ENCODE measurements around the gene EDNRB. TPM values are rescaled to one million over a fixed set of nuclear protein-coding genes. Genes with fewer than 3 reads are reported as not detected.

EDNRB gene
- total and polyA plus RNA-seq, 5 experiments from 2014 or later, result not detected

GRCh38 chr13:77892491-77892890 is 26.1 kb downstream of the EDNRB start:
- no peaks in the 10 kb centered on the region for H3K36me3 Mint-ChIP-seq
- DNase-seq, result no peak
- no peaks in the 10 kb centered on the region for H3K4me1 Mint-ChIP-seq
- peaks cover 0 to 3% (median 0%) of the 10 kb centered on the region in 9 donors for H3K9me3 Mint-ChIP-seq
- ATAC-seq, result no peak
- peak overlapping the region in 1 of 10 donors; percentile 60 for H3K27ac Mint-ChIP-seq
- POLR2A ChIA-PET, result no interaction called here
- peaks cover 0 to 13% (median 10%) of the 10 kb centered on the region in 5 donors for H3K27me3 Mint-ChIP-seq
- no peak overlapping the region for H3K4me3 Mint-ChIP-seq

GRCh38 chr13:77891486-77891885 is 27.1 kb downstream of the EDNRB start:
- Mint-ChIP-seq H3K9me3 (peaks cover 0 to 3% (median 0%) of the 10 kb centered on the region in 9 donors), H3K36me3 (no peaks in the 10 kb centered on the region), H3K27me3 (peaks cover 0 to 15% (median 13%) of the 10 kb centered on the region in 5 donors), H3K27ac (no peak overlapping the region), H3K4me3 (no peak overlapping the region), H3K4me1 (no peaks in the 10 kb centered on the region)
- no peak for ATAC-seq
- POLR2A ChIA-PET, result no interaction called here
- no peak for DNase-seq

- H3K9me3 Mint-ChIP-seq, result peaks cover 0 to 3% (median 0%) of the 10 kb centered on the region in 9 donors
- DNase-seq (no peak), ATAC-seq (no peak)
- no peak overlapping the region for H3K27ac Mint-ChIP-seq
- POLR2A ChIA-PET, result no interaction called here
- no peak overlapping the region for H3K4me3 Mint-ChIP-seq
- H3K36me3 Mint-ChIP-seq, result no peaks in the 10 kb centered on the region
- no peaks in the 10 kb centered on the region for H3K4me1 Mint-ChIP-seq
- peaks cover 2 to 18% (median 15%) of the 10 kb centered on the region in 5 donors for H3K27me3 Mint-ChIP-seq
Measured at GRCh38 chr13:77891041-77891440, 27.6 kb downstream of the EDNRB start.

- POLR2A ChIA-PET, result no interaction called here
- H3K27me3 Mint-ChIP-seq, result peaks cover 0 to 15% (median 6%) of the 10 kb centered on the region in 5 donors
Measured at GRCh38 chr13:77883328-77883727, 35.3 kb downstream of the EDNRB start.

GRCh38 chr13:77878190-77878589 is 40.4 kb downstream of the EDNRB start:
- ATAC-seq, result no peak
- H3K4me3 Mint-ChIP-seq, result no peak overlapping the region
- H3K27ac Mint-ChIP-seq, result no peak overlapping the region
- no peaks in the 10 kb centered on the region for H3K4me1 Mint-ChIP-seq
- H3K27me3 Mint-ChIP-seq, result peaks cover 0 to 14% (median 3%) of the 10 kb centered on the region in 5 donors
- DNase-seq, result no peak
- no peaks in the 10 kb centered on the region for H3K9me3 Mint-ChIP-seq
- POLR2A ChIA-PET, result no interaction called here
- H3K36me3 Mint-ChIP-seq, result no peaks in the 10 kb centered on the region

More at GRCh38 chr13:77883328-77883727, 35.3 kb downstream of the EDNRB start:
- Mint-ChIP-seq H3K4me3 (no peak overlapping the region), H3K9me3 (no peaks in the 10 kb centered on the region), H3K27ac (no peak overlapping the region), H3K4me1 (no peaks in the 10 kb centered on the region), H3K36me3 (no peaks in the 10 kb centered on the region)
- ATAC-seq (no peak), DNase-seq (no peak)

GRCh38 chr13:77876176-77876575 is 42.5 kb downstream of the EDNRB start:
- ATAC-seq, result no peak
- H3K36me3 Mint-ChIP-seq, result no peaks in the 10 kb centered on the region
- H3K4me3 Mint-ChIP-seq, result no peak overlapping the region
- no peak overlapping the region for H3K27ac Mint-ChIP-seq
- peaks cover 0 to 15% (median 5%) of the 10 kb centered on the region in 5 donors for H3K27me3 Mint-ChIP-seq
- H3K4me1 Mint-ChIP-seq, result no peaks in the 10 kb centered on the region
- H3K9me3 Mint-ChIP-seq, result no peaks in the 10 kb centered on the region
- DNase-seq, result no peak
- POLR2A ChIA-PET, result no interaction called here

- Mint-ChIP-seq H3K36me3 (no peaks in the 10 kb centered on the region), H3K4me1 (no peaks in the 10 kb centered on the region), H3K4me3 (no peak overlapping the region)
Measured at GRCh38 chr13:77874406-77874805, 44.2 kb downstream of the EDNRB start.

GRCh38 chr13:77872995-77873394 is 45.6 kb downstream of the EDNRB start:
- Mint-ChIP-seq H3K27me3 (peaks cover 0 to 17% (median 6%) of the 10 kb centered on the region in 5 donors), H3K9me3 (peaks cover 0 to 13% (median 8%) of the 10 kb centered on the region in 9 donors), H3K27ac (no peak overlapping the region), H3K4me1 (no peaks in the 10 kb centered on the region), H3K4me3 (no peak overlapping the region), H3K36me3 (peaks cover 0 to 3% (median 0%) of the 10 kb centered on the region in 3 donors)
- DNase-seq, result no peak
- ATAC-seq, result no peak
- POLR2A ChIA-PET, result no interaction called here

More at GRCh38 chr13:77874406-77874805, 44.2 kb downstream of the EDNRB start:
- POLR2A ChIA-PET, result no interaction called here
- H3K27me3 Mint-ChIP-seq, result peaks cover 0 to 15% (median 5%) of the 10 kb centered on the region in 5 donors
- H3K27ac Mint-ChIP-seq, result no peak overlapping the region
- H3K9me3 Mint-ChIP-seq, result peaks cover 0 to 4% (median 0%) of the 10 kb centered on the region in 9 donors
- no peak for DNase-seq
- no peak for ATAC-seq

GRCh38 chr13:77871596-77871995 is 47.0 kb downstream of the EDNRB start:
- no peak for ATAC-seq
- POLR2A ChIA-PET, result no interaction called here
- H3K27me3 Mint-ChIP-seq, result peaks cover 0 to 14% (median 6%) of the 10 kb centered on the region in 5 donors
- peaks cover 0 to 24% (median 14%) of the 10 kb centered on the region in 9 donors for H3K9me3 Mint-ChIP-seq
- H3K27ac Mint-ChIP-seq, result no peak overlapping the region
- no peak overlapping the region for H3K4me3 Mint-ChIP-seq
- H3K4me1 Mint-ChIP-seq, result no peaks in the 10 kb centered on the region
- H3K36me3 Mint-ChIP-seq, result peaks cover 0 to 13% (median 0%) of the 10 kb centered on the region in 3 donors
- DNase-seq, result no peak

GRCh38 chr13:77868717-77869116 is 49.9 kb downstream of the EDNRB start:
- H3K36me3 Mint-ChIP-seq, result peaks cover 0 to 13% (median 0%) of the 10 kb centered on the region in 3 donors
- H3K27ac Mint-ChIP-seq, result no peak overlapping the region
- no peaks in the 10 kb centered on the region for H3K4me1 Mint-ChIP-seq
- no peak for DNase-seq
- H3K27me3 Mint-ChIP-seq, result peaks cover 0 to 16% (median 6%) of the 10 kb centered on the region in 5 donors
- H3K4me3 Mint-ChIP-seq, result no peak overlapping the region
- peaks cover 0 to 25% (median 14%) of the 10 kb centered on the region in 9 donors for H3K9me3 Mint-ChIP-seq
- no peak for ATAC-seq
- POLR2A ChIA-PET, result no interaction called here

GRCh38 chr13:77866971-77867370 is 51.7 kb downstream of the EDNRB start:
- Mint-ChIP-seq H3K9me3 (peaks cover 0 to 25% (median 14%) of the 10 kb centered on the region in 9 donors), H3K36me3 (peaks cover 0 to 13% (median 0%) of the 10 kb centered on the region in 3 donors), H3K4me3 (no peak overlapping the region), H3K27ac (no peak overlapping the region), H3K4me1 (no peaks in the 10 kb centered on the region), H3K27me3 (peaks cover 0 to 13% (median 4%) of the 10 kb centered on the region in 5 donors)
- POLR2A ChIA-PET, result no interaction called here
- ATAC-seq, result no peak
- DNase-seq, result no peak

- Mint-ChIP-seq H3K4me3 (no peak overlapping the region), H3K27me3 (peaks cover 0 to 13% (median 4%) of the 10 kb centered on the region in 5 donors), H3K4me1 (no peaks in the 10 kb centered on the region), H3K36me3 (peaks cover 0 to 13% (median 0%) of the 10 kb centered on the region in 3 donors), H3K27ac (no peak overlapping the region), H3K9me3 (peaks cover 0 to 25% (median 14%) of the 10 kb centered on the region in 9 donors)
- DNase-seq (no peak), ATAC-seq (no peak)
- POLR2A ChIA-PET, result no interaction called here
Measured at GRCh38 chr13:77865622-77866021, 53.0 kb downstream of the EDNRB start.

- peaks cover 0 to 13% (median 5%) of the 10 kb centered on the region in 5 donors for H3K27me3 Mint-ChIP-seq
- peaks cover 0 to 12% (median 0%) of the 10 kb centered on the region in 3 donors for H3K36me3 Mint-ChIP-seq
- ATAC-seq (no peak), DNase-seq (no peak)
- H3K27ac Mint-ChIP-seq, result no peak overlapping the region
- no peak overlapping the region for H3K4me3 Mint-ChIP-seq
- H3K9me3 Mint-ChIP-seq, result peaks cover 0 to 17% (median 9%) of the 10 kb centered on the region in 9 donors
- H3K4me1 Mint-ChIP-seq, result no peaks in the 10 kb centered on the region
- POLR2A ChIA-PET, result no interaction called here
Measured at GRCh38 chr13:77863144-77863543, 55.5 kb downstream of the EDNRB start.

GRCh38 chr13:77861741-77862140 is 56.9 kb downstream of the EDNRB start:
- POLR2A ChIA-PET, result no interaction called here
- DNase-seq (no peak), ATAC-seq (no peak)
- Mint-ChIP-seq H3K4me1 (no peaks in the 10 kb centered on the region), H3K4me3 (no peak overlapping the region), H3K27me3 (peaks cover 0 to 11% (median 5%) of the 10 kb centered on the region in 5 donors), H3K36me3 (no peaks in the 10 kb centered on the region), H3K27ac (no peak overlapping the region), H3K9me3 (peaks cover 0 to 3% (median 0%) of the 10 kb centered on the region in 9 donors)
